GM19238 (cell line): ENCODE results near the gene TMEM108.

Experiments
- DNase-seq: peaks from one replicate; pipeline ENCODE4 v3.0.0; 2011; ENCODE audit warnings: low spot score; ENCODE audit not compliant: insufficient read length

TMEM108 gene

GRCh38 chr3:133277813-133278212 is 239.6 kb downstream of the TMEM108 start:
- DNase-seq = no peak

DNA sequence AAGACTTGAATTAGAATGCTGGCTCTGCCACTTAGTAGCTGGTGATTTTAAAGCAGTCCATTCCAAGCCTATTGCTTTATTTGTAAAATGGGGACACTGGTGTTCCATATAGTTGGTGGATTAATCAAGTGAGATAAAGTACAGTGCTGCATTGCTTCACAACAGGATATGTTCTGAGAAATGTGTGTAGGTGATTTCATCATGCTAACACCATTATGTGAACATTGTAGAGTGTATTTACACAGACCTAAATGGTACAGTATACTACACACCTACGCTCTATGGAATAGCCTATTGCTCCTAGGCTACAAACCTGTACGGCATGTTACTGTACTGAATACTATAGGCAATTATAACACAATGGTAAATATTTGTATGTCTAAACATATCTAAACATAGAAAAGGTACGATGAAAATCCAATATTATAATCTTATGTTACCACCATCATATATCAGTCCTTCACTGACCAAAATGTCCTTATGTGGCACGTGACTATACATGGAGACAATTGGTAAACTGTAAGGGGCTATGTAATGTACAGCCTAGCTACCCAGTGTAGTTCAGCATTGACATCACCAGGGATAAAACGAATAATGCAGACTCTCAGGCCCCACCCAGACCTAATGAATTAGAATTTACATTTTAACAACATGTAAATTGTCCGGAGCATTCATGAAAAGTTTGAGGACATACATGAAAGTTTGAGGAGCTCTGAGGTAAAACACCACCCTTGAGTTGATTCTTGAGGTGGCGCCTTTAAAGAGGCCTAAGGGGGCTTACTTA is 240.3 kb downstream of the TMEM108 start:
- DNase-seq = no peak

- no peak for DNase-seq
Observed at GRCh38 chr3:133280586-133280985, 242.4 kb downstream of the TMEM108 start.

DNA sequence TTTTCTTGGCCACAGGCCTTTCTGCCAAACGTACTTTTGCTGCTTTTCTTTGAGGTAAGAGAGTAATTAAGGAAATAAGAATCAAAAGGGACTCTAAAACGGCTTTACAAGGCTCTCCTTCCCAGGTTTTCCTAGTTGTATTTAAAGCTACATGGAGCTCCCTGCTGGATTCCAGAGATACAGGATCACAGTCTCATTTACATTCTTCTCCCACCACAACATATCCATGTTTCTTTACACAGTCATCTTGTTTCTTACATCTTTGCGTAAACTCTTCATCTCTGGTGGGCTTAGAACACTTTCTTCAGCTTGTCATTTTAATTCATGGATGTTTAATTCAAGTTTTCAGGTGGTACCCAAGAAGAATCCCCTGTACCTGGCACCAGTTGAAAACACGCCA is 244.0 kb downstream of the TMEM108 start:
- DNase-seq = no peak

DNA sequence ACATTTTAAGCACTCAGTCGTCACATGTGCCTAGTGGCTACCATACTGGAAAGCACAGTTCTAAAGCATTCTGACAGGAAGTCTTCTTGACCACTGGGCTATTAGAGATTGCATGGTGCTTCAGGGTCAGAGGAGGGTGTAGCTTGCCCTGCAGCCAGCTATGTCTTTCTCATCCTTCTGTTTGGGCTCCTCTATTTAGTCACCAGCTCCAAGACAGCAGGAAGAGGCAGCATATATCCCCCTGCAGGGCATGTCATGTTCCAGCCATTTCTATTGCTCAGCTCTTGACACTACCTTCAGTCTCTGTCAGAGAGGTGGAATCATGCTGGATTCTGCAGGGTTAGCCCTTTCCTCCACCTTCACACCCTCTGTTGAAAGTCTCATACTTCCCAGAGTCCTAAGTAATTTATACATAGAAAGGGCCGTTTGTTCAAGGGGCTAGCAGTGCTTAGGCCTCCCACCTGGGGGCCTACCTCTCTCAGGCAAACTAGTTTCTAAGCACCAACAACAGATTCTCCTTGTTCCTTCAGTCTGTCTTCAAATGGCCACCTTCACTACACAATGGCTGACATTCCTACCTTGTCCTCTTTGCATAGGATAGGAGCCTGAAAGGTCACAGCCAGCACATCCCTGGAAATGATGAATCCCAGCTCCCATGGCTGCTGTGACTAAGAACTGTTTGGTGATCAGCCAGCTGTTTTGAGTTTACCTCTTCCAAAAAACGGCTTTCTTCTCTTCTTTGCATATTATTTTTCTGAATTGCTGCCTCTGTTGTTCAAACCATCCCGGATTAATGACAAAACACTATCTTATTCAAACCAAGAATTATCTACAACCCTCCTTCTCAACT is 246.0 kb downstream of the TMEM108 start:
- DNase-seq = no peak

DNA sequence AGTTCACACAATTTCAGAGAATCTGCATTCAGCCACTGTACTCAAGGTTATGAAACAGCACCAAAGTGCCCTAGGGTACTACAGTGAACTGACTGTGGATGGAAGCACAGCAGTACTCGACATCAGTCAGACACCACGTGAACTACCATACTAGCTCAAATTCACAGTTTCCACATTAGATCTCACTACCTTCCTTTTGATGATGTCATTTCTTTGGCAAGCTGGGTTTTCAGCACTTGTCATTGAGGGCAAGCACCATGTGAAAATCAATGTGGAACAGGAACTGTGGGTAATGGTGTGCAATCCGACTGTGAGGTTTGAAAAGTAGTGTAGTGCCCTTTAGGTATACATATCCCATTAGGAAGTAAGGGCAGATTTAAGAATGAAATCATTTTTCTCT is 251.1 kb downstream of the TMEM108 start:
- no peak for DNase-seq

DNA sequence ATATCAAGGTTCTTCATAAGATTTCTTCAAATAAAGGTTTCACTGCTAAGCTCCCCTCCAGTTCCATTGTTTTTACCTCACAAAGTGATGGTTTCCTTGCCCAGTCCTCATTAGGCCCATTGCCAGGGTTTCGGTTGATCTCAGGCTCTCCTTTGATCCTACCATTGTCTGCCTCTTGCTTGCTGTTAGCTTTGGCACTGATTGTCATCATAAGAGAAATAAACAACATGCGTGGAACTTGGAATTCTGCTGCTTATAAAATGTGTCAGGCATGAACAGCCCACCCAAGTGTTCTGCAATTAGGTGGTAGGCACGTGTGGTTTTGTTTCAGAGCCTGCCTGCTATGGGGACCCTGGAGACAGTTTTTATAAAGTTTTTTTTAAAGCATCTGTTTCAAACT is 254.1 kb downstream of the TMEM108 start:
- DNase-seq = no peak

- no peak for DNase-seq
Observed at GRCh38 chr3:133293397-133294110, 255.4 kb downstream of the TMEM108 start.

- DNase-seq = no peak
Observed at GRCh38 chr3:133294253-133294652, 256.1 kb downstream of the TMEM108 start.

DNA sequence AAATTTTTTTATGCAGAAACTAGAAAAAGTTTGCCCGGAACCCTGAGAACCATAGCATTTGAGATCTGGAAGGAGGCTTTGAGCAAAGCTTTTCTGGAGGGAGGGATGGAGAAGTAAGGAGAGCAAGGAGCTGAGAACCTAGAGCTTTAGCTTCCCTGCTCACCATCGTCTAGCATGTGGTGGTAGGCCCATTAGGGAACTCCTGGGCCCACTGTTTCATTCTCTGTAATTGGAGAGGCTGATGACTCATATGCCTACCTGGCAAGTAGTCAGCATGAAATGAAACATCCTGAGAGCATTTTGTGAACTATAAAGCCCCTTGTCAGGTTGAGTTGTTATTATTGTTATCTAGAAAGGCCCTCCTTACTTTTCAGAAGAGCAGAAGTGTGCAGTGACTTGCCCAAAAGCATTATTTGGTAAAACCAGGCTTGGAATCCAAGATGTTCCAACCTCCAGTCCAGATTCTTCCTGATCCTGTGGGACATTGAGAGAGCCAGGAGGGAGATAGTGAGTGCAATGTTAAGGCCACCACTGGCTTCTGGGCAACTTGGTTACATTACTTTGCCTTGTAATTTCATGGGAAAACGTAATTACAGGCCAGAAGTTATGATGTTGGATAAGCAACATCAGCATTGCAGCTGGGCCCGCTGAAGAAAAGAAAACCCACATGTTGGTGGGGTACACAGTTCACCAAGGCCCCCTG is 257.2 kb downstream of the TMEM108 start:
- DNase-seq = peak; percentile 17

DNA sequence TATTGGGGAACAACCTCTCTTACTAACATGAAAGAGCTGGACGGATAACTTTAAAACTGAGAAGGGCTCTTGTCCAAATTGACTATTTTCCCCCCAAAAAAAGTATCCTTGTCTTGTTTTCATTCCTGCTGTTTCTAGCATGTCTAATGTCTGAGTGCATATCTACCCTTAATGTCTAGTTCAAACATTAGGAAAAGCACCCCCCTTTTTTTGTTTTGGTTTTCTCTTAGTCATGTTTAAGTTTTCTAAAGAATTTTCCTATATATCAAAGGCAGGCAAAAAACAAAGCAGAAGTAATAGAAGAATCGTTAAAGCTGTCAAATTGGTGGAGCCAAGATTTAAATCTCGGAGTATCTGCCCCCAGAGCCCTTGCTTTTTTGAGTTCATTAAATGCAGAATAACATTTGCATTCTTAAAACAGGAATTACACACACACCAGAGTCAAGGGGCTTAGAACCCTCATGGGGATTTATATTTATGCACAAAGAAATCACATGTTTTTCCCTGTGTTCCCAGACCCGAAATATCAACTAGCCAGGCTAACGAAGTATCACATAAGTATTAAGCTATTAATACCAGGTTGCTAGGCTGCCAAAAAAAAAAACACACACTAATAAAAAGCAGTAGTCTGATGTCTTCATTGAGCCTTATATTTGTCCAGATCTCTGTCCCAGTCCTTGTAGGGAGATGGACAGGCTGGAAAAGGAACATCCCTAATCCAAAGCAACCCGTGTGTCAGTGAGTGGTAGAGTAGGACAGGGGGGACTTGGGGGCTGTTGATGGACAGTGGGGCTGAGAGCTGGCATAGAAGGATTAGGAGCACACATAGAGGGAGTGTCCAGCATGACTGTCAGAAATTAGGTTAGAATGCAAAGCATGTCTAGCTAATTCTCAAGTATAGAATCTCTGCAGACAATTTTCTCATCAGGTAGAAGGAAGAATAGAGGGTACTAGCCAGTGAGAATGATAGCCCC is 258.0 kb downstream of the TMEM108 start:
- DNase-seq = no peak

GRCh38 chr3:133296981-133297380 is 258.8 kb downstream of the TMEM108 start:
- no peak for DNase-seq

GRCh38 chr3:133300102-133300501 is 261.9 kb downstream of the TMEM108 start:
- DNase-seq = no peak

DNA sequence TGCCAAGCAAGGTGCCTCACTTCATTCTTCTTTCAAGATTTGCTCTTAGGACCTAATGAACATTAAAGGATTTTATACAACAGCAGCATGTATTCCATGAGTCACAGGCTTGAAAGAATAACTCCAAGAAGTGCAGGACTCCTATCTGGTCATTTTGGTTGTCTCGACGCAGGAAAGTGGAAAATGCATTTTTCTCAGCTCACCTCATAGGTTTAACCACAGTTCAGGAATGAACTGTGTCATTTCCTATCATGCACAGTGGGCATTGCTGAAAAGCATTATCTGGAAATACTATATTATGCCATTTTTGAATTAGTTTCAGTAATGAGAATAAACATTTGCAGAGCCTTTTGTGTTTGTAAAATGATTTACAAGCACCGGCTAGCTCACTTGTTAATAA is 263.0 kb downstream of the TMEM108 start:
- no peak for DNase-seq

- DNase-seq = no peak
Observed at GRCh38 chr3:133301731-133302130, 263.5 kb downstream of the TMEM108 start.

DNA sequence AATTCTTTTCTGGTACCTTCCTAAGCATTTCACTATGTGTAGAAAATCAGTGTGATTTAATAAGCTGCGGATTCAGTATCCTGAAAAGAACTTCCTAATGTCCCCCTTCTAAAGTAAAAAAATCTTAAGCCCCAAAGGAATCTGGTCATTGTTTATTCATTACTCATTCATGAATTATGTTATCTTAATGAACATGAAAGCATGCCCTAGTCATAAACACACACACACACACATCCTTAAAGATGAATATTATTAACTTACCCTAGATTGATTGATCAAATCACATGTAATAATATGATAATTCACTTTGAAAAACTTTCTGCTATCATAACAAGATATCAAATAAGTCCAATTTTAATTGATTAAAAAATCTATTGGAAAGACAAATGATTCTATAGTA is 265.2 kb downstream of the TMEM108 start:
- no peak for DNase-seq

DNA sequence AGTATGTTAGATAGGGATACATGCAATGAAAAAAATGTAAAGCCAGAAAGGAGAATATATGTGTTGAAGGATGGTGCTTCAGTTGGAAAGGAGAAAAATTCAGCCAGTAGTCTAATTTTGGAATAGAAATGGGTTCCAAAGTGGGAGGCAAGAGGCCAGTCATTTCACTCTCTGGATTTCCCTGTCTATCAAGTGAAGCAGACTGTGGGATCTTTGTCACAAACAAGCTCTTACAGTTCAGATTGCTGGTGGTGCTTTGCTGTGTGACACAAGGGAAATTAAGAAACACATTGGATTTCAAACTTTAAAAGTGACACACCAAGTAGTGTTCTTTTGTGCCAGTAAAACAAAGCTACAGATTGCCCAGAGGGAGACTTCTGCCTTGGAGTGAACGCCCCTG is 279.7 kb downstream of the TMEM108 start:
- DNase-seq = no peak

GRCh38 chr3:133328373-133328772 is 290.2 kb downstream of the TMEM108 start:
- DNase-seq = no peak

GRCh38 chr3:133329626-133330025 is 291.4 kb downstream of the TMEM108 start:
- no peak for DNase-seq

DNA sequence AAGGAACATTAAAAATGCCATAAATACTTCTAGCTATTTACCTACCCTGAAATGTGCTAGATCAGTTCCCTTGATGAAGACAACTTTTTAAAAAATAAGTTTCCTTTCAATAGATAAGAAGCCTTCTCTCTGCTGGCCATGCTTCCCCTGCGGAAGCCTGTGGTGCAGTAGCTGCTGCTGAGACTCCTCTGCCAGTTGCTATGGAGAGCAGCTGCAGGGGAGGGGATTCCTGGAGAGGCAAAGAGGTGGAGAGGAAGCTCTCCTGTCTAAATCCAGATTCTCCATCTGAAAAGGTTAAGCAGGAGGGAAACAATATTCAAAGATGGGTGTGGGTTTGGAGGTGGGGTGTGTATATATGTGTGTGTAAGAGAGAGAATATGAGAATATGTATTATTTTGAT is 291.9 kb downstream of the TMEM108 start:
- no peak for DNase-seq
